NCI-H524 treated with DMSO at 0.1 percent for 48 hours (cell line): ENCODE measurements around the gene CCDC127.

Experiments
- DNase-seq: peaks from one replicate; lab custom pipeline; 2025; lab: John Stamatoyannopoulos, UW

Gene CCDC127

GRCh38 chr5:157801-158200 is 60.2 kb downstream of the CCDC127 start:
- DNase-seq, result no peak

DNA sequence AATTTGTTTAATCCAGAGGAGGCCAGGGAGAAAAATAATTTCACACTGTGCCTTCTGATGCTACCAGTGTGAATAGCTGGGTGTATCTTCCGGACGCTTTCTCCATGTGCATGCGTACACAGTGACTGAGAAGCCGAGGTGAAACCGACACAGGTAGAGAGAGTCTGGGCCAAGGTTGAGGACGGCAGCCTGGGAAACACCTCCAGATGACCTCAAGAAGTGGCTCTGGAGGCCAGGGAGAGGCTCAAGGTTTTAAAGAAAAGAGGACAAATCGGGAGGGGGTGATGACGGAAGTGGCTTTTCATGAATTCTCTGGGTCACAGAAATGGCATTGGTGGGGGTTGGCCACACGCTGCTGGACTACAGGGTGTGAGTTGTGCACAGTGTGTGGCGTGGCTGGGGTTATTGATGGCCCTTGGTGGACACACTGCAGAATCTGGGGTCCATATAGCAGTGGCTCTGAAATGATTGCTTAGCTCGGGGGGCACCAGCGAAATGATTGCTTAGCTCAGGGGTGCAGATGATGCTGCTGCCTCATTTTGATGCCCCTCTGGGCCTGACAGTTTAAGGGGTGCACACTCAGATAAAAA is 60.7 kb downstream of the CCDC127 start:
- no peak for DNase-seq

DNA sequence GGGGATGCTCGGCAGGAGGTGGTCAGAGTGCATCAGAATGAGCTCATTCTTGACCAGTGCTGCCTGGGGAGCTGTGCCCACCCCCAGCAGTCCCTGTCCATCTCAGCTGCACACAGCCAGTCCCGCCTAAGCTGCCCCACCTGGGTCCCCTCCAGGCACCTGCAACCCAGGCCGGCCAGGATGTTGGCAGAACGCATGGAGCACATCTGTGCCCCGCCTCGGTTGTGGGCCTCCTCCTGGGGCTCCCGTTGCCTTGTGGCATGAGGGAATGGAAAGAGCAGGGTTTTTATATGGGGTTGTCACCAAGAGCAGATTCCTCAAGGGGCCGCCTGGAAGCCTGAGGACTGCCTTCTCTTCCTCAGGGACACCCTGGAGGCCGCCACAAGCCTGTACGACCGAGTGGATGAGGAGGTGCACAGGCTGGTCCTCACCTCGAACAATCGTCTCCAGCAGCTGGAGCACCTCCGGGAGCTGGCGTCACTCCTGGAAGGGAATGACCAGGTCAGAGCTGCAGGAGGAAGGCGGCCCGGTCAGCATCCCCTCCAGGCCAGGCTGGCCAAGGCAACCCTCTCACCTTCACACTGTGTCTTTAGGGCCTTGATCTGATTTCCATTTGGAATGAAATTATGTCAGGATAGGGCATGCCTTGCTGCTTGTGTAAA is 61.4 kb downstream of the CCDC127 start:
- DNase-seq, result no peak

GRCh38 chr5:155651-156410 is 62.1 kb downstream of the CCDC127 start:
- DNase-seq, result no peak

DNA sequence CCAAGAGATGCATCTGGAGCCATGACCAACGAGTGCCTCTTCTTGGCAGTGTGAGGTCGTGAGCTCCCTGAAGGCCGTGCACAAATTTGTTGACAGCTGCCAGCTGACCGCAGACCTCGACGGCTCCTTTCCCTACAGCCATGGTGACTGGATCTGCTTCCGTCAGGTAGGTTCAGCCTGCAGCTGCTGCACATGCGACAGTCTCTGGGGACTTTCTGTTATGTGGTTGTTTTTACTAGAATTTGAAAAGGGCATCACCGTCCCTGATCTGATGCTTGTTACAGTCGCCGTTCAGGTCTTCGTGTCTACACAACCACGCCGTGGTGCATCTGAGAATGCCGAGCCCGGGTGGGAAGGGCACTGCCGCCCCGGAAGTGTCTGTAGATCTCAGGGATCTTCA is 63.1 kb downstream of the CCDC127 start:
- DNase-seq, result no peak

GRCh38 chr5:154236-154635 is 63.7 kb downstream of the CCDC127 start:
- DNase-seq, result no peak

DNA sequence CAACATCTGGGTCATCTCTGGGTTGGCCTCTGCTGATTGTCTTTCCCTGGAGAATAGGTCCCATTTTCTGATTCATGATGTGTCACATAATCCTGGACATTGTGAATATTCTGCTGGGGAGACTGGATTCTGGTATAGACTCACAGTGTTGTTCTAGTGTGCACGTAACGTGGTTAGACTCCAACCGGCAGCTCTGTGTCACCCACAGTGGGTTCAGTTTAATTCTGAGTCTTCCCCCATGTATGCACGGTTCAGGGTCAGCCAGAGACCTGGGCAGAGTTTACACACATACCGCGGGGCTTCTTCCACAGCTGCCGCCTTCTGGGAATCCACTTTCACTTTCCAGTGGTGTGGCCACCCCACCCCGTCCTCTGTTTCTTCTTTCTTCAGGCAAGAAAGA is 64.7 kb downstream of the CCDC127 start:
- no peak for DNase-seq

DNA sequence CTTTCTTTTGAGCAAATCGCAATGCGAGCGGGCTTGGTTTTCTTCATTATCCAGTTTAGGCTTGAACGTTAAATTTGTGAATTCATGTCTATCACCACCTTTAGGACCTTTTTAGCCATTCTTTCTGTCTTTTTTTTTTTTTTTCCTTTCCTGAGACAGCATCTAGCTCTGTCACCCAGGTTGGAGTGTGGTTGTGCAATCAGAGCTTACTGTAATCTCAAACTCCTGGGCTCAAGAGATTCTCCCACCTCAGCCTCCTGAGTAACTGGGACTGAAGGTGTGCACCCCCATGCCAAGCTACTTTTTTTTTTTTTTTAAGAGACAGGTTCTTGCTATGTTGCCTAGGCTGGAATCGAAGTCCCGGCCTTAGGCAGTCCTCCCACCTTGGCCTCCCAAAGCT is 65.9 kb downstream of the CCDC127 start:
- DNase-seq, result no peak

DNA sequence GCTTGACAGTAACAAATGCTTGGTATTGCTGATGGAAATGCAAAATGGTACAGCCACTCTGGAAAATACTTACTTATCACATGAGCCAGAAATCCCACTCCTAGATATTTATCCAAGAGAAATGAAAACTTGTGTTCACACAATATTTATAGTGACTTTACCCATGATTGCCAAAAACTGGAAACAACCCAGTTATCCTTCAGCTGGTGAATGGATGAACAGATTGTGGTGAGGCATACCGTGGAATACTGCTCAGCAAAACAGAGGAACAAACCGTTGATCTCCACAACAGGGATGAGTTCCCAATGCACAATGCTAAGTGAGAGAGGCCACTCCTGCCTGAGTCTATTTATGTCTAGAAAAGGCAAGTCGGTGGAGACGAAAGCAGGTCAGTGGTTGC is 67.2 kb downstream of the CCDC127 start:
- no peak for DNase-seq

- no peak for DNase-seq
Observed at GRCh38 chr5:149745-150485, 68.0 kb downstream of the CCDC127 start.

DNA sequence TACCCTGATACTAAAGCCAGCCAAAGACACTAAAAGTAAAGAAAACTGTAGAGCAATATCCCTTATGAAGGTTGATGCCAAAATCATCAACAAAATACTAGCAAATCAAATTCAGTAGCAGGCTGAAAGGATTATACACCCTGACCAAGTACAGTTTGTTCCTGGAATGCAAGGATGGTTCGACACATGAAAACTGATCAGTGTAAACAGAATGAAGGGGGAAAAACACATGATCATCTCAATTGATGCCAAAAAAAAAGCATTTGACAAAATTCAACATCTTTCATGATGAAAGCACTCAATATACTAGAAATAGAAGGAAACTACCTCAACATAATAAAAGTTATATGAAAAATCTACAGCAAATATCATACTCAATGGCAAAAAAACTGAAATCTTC is 70.2 kb downstream of the CCDC127 start:
- no peak for DNase-seq
